SH-SY5Y (cell line): Measurements from ENCODE around the gene CST7.

Experiments used
- GATA2 ChIP-seq: IDR thresholded peaks from 2 replicates; pipeline ENCODE4 v1.6.1; 2011; ENCODE audit warnings: mild to moderate bottlenecking, low read depth, low read length
- GATA3 ChIP-seq: IDR thresholded peaks from 2 replicates; pipeline ENCODE4 v1.6.1; 2011; ENCODE audit warnings: low read depth, mild to moderate bottlenecking, low read length, moderate library complexity

GRCh38 chr20:24934716-24935115, 14.4 kb upstream of the CST7 start:
- no peak for TF ChIP-seq GATA2
- no peak for TF ChIP-seq GATA3
